Spleen (tissue), 11 donors: Measurements from ENCODE around the gene TMEM26. TPM values are rescaled to one million over a fixed set of nuclear protein-coding genes. Genes with fewer than 3 reads are reported as not detected.

Experiments
- DNase-seq: peaks from one replicate; pipeline ENCODE4 v3.0.0-alpha.2; 2020
- H3K27ac ChIP-seq, 8 donors: fragments of 200-600 bp; sonication (generic) in 7 of 8; 1 replicate in 4 of 8; 2 replicates in 4 of 8; pipeline versions ENCODE4 v1.5.0 to v1.8.0; 2016 to 2021; ENCODE audit warnings: inconsistent platforms in 4 of 8, mild to moderate bottlenecking in 4 of 8, moderate library complexity in 1 of 8
- H3K27me3 ChIP-seq, 7 donors: fragments of 200-600 bp; sonication (generic) in 6 of 7; replicated peaks in 1 of 7; 1 replicate in 4 of 7; 2 replicates in 3 of 7; pipeline versions ENCODE4 v1.5.0 to v1.8.0; 2016 to 2021; ENCODE audit warnings: inconsistent platforms in 3 of 7, mild to moderate bottlenecking in 1 of 7
- H3K36me3 ChIP-seq, 6 donors: fragments of 200-600 bp; sonication (generic) in 5 of 6; 1 replicate in 4 of 6; 2 replicates in 2 of 6; pipeline versions ENCODE4 v1.5.0 to v1.8.0; 2016 to 2021; ENCODE audit warnings: inconsistent platforms in 2 of 6
- H3K4me1 ChIP-seq, 6 donors: fragments of 200-600 bp; sonication (generic) in 5 of 6; 1 replicate in 3 of 6; 2 replicates in 3 of 6; pipeline versions ENCODE4 v1.5.0 to v1.8.0; 2016 to 2021; ENCODE audit warnings: inconsistent platforms in 3 of 6
- H3K4me3 ChIP-seq, 8 donors: fragments of 200-600 bp; sonication (generic) in 7 of 8; 1 replicate in 4 of 8; 2 replicates in 4 of 8; pipeline versions ENCODE4 v1.5.0 to v1.8.0; 2016 to 2021; ENCODE audit warnings: inconsistent platforms in 4 of 8, mild to moderate bottlenecking in 4 of 8, moderate library complexity in 2 of 8
- H3K9me3 ChIP-seq, 8 donors: fragments of 200-600 bp; sonication (generic) in 7 of 8; 1 replicate in 4 of 8; 2 replicates in 4 of 8; pipeline versions ENCODE4 v1.5.0 to v1.8.0; 2016 to 2021; ENCODE audit warnings: inconsistent platforms in 4 of 8
- CTCF ChIP-seq, 11 experiments: fragments of 200-600 bp in 7 of 11; fragments of 450-650 bp in 4 of 11; sonication (generic) in 4 of 11; IDR thresholded peaks in 8 of 11; conservative IDR thresholded peaks in 3 of 11; 1 replicate in 7 of 11; 2 replicates in 4 of 11; pipeline versions ENCODE4 v1.4.0 to v1.8.0; 2016 to 2021; ENCODE audit warnings: antibody characterized with exemption in 11 of 11, inconsistent platforms in 4 of 11, mild to moderate bottlenecking in 1 of 11
- POLR2A ChIP-seq, 3 donors: fragments of 450-650 bp; IDR thresholded peaks; one replicate each; pipeline ENCODE4 v1.5.1; 2017; ENCODE audit warnings: antibody characterized with exemption in 3 of 3, mild to moderate bottlenecking in 1 of 3
- POLR2AphosphoS5 ChIP-seq, 3 donors: sonication (generic); formaldehyde crosslinking; IDR thresholded peaks; one replicate each; pipeline ENCODE4 v1.5.1; 2017; ENCODE audit warnings: antibody characterized with exemption in 3 of 3
- WGBS, 5 donors: extraction: QIAGEN DNeasy Blood & Tissue Kit in 3 of 5; methylation state at CpG; one replicate each; pipeline versions ENCODE4 v1.1.5 to v1.1.7; 2013 to 2018; 5-methylcytosine and 5-hydroxymethylcytosine counted together
- intact Hi-C: fragments of 100-400 bp; cut with DNase I; formaldehyde crosslinking; loops from one replicate; pipeline ENCODE4 v1.15.0; 2023; ENCODE audit warnings: low total_unique reads
- polyA plus RNA-seq, 3 donors: library from polyadenylated mRNA; stranded (reverse); fragments of 200-250 nt; gene quantifications; one replicate each; pipeline ENCODE4 v1.2.1, GENCODE V29; 2013
- total RNA-seq, 7 donors: library from RNA; depleted of rRNA in 3 of 7; stranded (reverse); fragments of >200 nt in 3 of 7; fragmentation: NEBNext Ultra II Directional in 4 of 7; extraction: Animal tissue kit (Norgen Biotek cat#: 25700) in 4 of 7; gene quantifications; one replicate each; pipeline versions ENCODE4 v1.1.0 to v1.2.1, GENCODE V29; 2016 to 2021
- donor health status: healthy with polysubstance abuse.
- donor health status: DM: no; HTN: no; CAD: no; lungs with moderate emphysema.
- donor health status: DM: no; HTN: no; CAD: no.
- donor health status: Bipolar disorder and iron deficiency.
- donor health status: healthy.
- donor health status: DM: no; HTN: no; CAD: no.
- donor health status: DM: yes; HTN: yes; CAD: no.

The TMEM26 gene
- total and polyA plus RNA-seq, 10 donors: 1.0 to 30.9 (median 20.8) TPM

GRCh38 chr10:61487506-61487905, 34.3 kb upstream of the TMEM26 start:
- DNase-seq: no peak
- Histone ChIP-seq H3K9me3 (no peaks in the 10 kb centered on the region), H3K36me3 (no peaks in the 10 kb centered on the region), H3K27ac (no peak overlapping the region), H3K4me3 (no peak overlapping the region), H3K27me3 (no peaks in the 10 kb centered on the region), H3K4me1 (peaks cover 0 to 13% (median 0%) of the 10 kb centered on the region in 6 donors)
- 66 to 95% (median 76%) methylated on average over 5 of the region's 5 CpGs for WGBS, 5 donors
- TF ChIP-seq POLR2A (IDR thresholded peaks at IDR 0.05) (no peak), CTCF (IDR thresholded peaks at IDR 0.05 in 8 of 11, conservative IDR thresholded peaks at IDR 0.05 in 3 of 11) (no peak), POLR2AphosphoS5 (IDR thresholded peaks at IDR 0.05) (no peak)
- intact Hi-C loops: no loop called here

- no peak overlapping the region for H3K4me3 ChIP-seq
- 76 to 87% (median 79%) methylated on average over 2 of the region's 2 CpGs for WGBS, 5 donors
- H3K27me3 ChIP-seq: no peaks in the 10 kb centered on the region
- no peak for DNase-seq
- intact Hi-C loops: no loop called here
- H3K36me3 ChIP-seq: no peaks in the 10 kb centered on the region
- no peak overlapping the region for H3K27ac ChIP-seq
- peaks cover 0 to 13% (median 0%) of the 10 kb centered on the region in 6 donors for H3K4me1 ChIP-seq
- TF ChIP-seq CTCF (IDR thresholded peaks at IDR 0.05 in 8 of 11, conservative IDR thresholded peaks at IDR 0.05 in 3 of 11): no peak
- H3K9me3 ChIP-seq: no peaks in the 10 kb centered on the region
Measured at GRCh38 chr10:61486738-61487396, 33.7 kb upstream of the TMEM26 start.

- Histone ChIP-seq H3K27me3 (no peaks in the 10 kb centered on the region), H3K27ac (peak overlapping the region in 1 of 8 donors; percentile 3), H3K4me3 (no peak overlapping the region), H3K36me3 (no peaks in the 10 kb centered on the region), H3K9me3 (no peaks in the 10 kb centered on the region), H3K4me1 (peaks cover 0 to 13% (median 0%) of the 10 kb centered on the region in 6 donors)
- TF ChIP-seq POLR2A (IDR thresholded peaks at IDR 0.05): no peak
- TF ChIP-seq POLR2AphosphoS5 (IDR thresholded peaks at IDR 0.05): no peak
- no peak for TF ChIP-seq CTCF (IDR thresholded peaks at IDR 0.05 in 8 of 11, conservative IDR thresholded peaks at IDR 0.05 in 3 of 11)
- DNase-seq: no peak
- WGBS, 5 donors: 82 to 100% (median 93%) methylated on average over 1 of the region's 1 CpG
- intact Hi-C loops: no loop called here
Measured at GRCh38 chr10:61486251-61486650, 33.1 kb upstream of the TMEM26 start.

GRCh38 chr10:61481597-61481996, 28.4 kb upstream of the TMEM26 start:
- no peaks in the 10 kb centered on the region for H3K36me3 ChIP-seq
- no peaks in the 10 kb centered on the region for H3K9me3 ChIP-seq
- H3K27ac ChIP-seq: no peak overlapping the region
- TF ChIP-seq CTCF (IDR thresholded peaks at IDR 0.05 in 8 of 11, conservative IDR thresholded peaks at IDR 0.05 in 3 of 11): no peak
- H3K4me3 ChIP-seq: no peak overlapping the region
- intact Hi-C loops: no loop called here
- no peak for DNase-seq
- H3K27me3 ChIP-seq: no peaks in the 10 kb centered on the region
- H3K4me1 ChIP-seq: peaks cover 0 to 4% (median 0%) of the 10 kb centered on the region in 6 donors
- WGBS, 5 donors: 84 to 95% (median 89%) methylated on average over 3 of the region's 3 CpGs
